HG02588 (cell line): ENCODE measurements around the gene TAGLN2.

Experiments
- ATAC-seq: cut with Tn5 transposase; IDR thresholded peaks from one replicate; pipeline ENCODE4 v1.9.1; 2021; ENCODE audit warnings: mild to moderate bottlenecking, moderate library complexity; ENCODE audit not compliant: unreplicated experiment

TAGLN2 gene

GRCh38 chr1:159924791-159925718, at the start of gene TAGLN2:
Gene TAGLN2 (minus strand): TSS chr1:159925507. CDS start chr1:159920509, 4,998 bp downstream.
- ATAC-seq, result peak; percentile 49

GRCh38 chr1:159974350-159974965, 49.2 kb upstream of the TAGLN2 start:
- no peak for ATAC-seq

GRCh38 chr1:159973350-159973940, 48.1 kb upstream of the TAGLN2 start:
- ATAC-seq, result no peak

- no peak for ATAC-seq
Observed at GRCh38 chr1:159972443-159973205, 47.3 kb upstream of the TAGLN2 start.

- ATAC-seq, result no peak
Observed at GRCh38 chr1:159970932-159971342, 45.6 kb upstream of the TAGLN2 start.

GRCh38 chr1:159968901-159969300, 43.6 kb upstream of the TAGLN2 start:
- no peak for ATAC-seq

- no peak for ATAC-seq
Observed at GRCh38 chr1:159965263-159965662, 40.0 kb upstream of the TAGLN2 start.

GRCh38 chr1:159964144-159964543, 38.8 kb upstream of the TAGLN2 start:
- no peak for ATAC-seq

- ATAC-seq, result no peak
Observed at GRCh38 chr1:159962176-159962575, 36.9 kb upstream of the TAGLN2 start.

GRCh38 chr1:159961636-159962035, 36.3 kb upstream of the TAGLN2 start:
- no peak for ATAC-seq

- ATAC-seq, result no peak
Observed at GRCh38 chr1:159960721-159961381, 35.5 kb upstream of the TAGLN2 start.

GRCh38 chr1:159959451-159959850, 34.1 kb upstream of the TAGLN2 start:
- ATAC-seq, result no peak

GRCh38 chr1:159958719-159959380, 33.5 kb upstream of the TAGLN2 start:
- peak; percentile 67 for ATAC-seq

GRCh38 chr1:159957824-159958268, 32.5 kb upstream of the TAGLN2 start:
- ATAC-seq, result no peak

GRCh38 chr1:159955456-159955855, 30.1 kb upstream of the TAGLN2 start:
- no peak for ATAC-seq

- ATAC-seq, result no peak
Observed at GRCh38 chr1:159953536-159954515, 28.5 kb upstream of the TAGLN2 start, which contains the start of gene SLAMF9. Gene SLAMF9 (minus strand): TSS chr1:159954237. CDS start chr1:159954137, 100 bp downstream.

- no peak for ATAC-seq
Observed at GRCh38 chr1:159952932-159953331, 27.6 kb upstream of the TAGLN2 start.

- no peak for ATAC-seq
Observed at GRCh38 chr1:159951551-159951950, 26.2 kb upstream of the TAGLN2 start.

- ATAC-seq, result no peak
Observed at GRCh38 chr1:159951016-159951415, 25.7 kb upstream of the TAGLN2 start.
